ENCODE measurements around the gene DAPP1. TPM values are rescaled to one million over a fixed set of nuclear protein-coding genes. Genes with fewer than 3 reads are reported as not detected.

DAPP1 gene
- total and polyA plus RNA-seq, 8 donors = 1.5 to 11.9 (median 3.2) TPM

DNA sequence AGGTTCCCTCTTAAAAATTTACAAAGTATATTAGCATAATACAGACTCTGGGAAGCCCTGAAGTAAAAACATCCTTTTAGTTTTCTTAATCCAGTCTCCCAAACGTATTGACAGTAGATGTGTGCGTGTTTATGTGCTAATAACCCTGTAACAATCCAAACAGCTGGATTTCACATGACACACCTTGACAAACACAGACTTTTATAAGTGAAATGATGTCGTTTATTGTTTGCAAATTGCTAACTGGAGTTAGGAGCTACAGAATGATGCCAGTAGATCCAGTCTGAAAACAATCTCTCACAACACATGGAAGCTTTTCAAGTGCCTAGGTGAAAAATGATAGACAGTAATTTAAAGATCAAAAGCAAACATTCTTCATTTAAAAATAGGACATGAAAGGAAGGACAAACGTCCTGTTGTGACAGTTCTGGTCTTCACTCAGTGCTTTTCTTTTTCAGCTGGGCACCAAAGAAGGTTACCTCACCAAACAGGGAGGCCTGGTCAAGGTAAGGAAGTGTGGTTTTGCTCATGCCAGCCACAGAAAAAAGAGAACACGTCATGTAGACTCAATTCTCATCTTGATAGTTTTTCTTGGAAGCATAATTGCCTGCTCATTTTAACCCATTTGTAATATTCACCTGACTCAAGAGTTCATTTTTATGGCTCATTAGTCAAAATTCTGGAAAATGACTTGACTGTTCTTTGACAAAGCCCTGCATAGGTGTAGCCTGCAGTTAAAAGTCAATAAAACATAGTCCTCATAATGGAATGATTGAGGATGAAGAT, 44.7 kb downstream of the DAPP1 start:
- ATAC-seq = no peak

DNA sequence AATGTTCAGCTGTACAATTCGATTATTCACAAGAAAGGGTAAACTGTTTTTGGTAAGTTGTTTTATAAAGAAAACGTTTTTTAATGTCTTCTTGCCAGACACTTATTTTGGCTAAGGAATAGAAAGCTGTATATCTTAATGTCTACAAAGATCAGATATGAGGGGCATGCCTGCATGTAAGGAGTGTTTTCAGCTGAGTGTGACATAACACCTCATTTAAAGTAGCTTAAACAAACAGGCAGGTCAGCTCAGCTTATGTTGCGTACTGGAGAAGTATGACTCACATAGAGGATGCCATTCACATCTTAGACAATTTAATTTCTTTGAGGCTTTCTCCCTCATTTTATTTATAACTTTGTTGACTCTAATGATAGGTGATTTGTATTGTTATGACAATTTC, 47.2 kb downstream of the DAPP1 start:
- Histone ChIP-seq H3K4me1 (peaks cover 0 to 12% of the 10 kb centered on the region in 2 donors), H3K27ac (no peak overlapping the region), H3K9me3 (no peaks in the 10 kb centered on the region), H3K4me3 (no peak overlapping the region), H3K36me3 (peaks cover 0 to 13% of the 10 kb centered on the region in 2 donors), H3K27me3 (no peaks in the 10 kb centered on the region)
- peak in 2 of 4 donors; percentile 47 to 65 for DNase-seq
- intact Hi-C loops (cut with DNase I) = no loop called here
- TF ChIP-seq, protein P1, sequence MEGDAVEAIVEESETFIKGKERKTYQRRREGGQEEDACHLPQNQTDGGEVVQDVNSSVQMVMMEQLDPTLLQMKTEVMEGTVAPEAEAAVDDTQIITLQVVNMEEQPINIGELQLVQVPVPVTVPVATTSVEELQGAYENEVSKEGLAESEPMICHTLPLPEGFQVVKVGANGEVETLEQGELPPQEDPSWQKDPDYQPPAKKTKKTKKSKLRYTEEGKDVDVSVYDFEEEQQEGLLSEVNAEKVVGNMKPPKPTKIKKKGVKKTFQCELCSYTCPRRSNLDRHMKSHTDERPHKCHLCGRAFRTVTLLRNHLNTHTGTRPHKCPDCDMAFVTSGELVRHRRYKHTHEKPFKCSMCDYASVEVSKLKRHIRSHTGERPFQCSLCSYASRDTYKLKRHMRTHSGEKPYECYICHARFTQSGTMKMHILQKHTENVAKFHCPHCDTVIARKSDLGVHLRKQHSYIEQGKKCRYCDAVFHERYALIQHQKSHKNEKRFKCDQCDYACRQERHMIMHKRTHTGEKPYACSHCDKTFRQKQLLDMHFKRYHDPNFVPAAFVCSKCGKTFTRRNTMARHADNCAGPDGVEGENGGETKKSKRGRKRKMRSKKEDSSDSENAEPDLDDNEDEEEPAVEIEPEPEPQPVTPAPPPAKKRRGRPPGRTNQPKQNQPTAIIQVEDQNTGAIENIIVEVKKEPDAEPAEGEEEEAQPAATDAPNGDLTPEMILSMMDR (IDR thresholded peaks at IDR 0.05) = no peak
- ATAC-seq = peak; percentile 50

More for the DNA sequence above, 44.7 kb downstream of the DAPP1 start:
- no peak for DNase-seq
- H3K36me3 ChIP-seq = peaks cover 0 to 3% of the 10 kb centered on the region in 2 donors
- no peak overlapping the region for H3K4me3 ChIP-seq
- intact Hi-C loops (cut with DNase I) = no loop called here
- no peaks in the 10 kb centered on the region for H3K27me3 ChIP-seq
- H3K27ac ChIP-seq = peak overlapping the region in 1 of 2 donors; percentile 49
- TF ChIP-seq, protein P1 (IDR thresholded peaks at IDR 0.05) = no peak
- no peaks in the 10 kb centered on the region for H3K9me3 ChIP-seq
- peaks cover 0 to 30% of the 10 kb centered on the region in 2 donors for H3K4me1 ChIP-seq

DNA sequence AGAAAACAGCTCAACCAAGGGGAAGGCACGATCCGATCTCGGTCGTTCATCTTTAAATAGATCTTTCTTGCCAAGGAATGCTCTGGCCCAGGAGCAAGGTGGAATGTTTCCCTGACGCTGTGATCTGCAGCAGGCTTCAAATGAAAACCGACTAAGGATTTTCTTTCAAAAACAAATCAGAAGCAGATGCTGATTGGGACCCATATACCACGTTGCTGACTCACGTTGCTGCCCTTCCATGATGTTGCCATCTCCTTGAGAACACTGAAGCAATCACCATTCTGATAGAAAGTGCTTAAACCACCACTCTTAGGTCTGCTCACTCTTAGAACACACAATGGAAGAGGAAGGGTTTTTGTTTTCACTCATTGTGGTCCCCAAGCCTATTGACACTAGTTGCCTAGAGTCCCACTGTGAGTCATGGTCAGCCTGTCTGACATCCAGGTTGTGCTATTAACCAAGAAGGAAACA, 51.5 kb downstream of the DAPP1 start:
- H3K4me1 ChIP-seq = no peaks in the 10 kb centered on the region
- no peak overlapping the region for H3K27ac ChIP-seq
- no peak overlapping the region for H3K4me3 ChIP-seq
- no peaks in the 10 kb centered on the region for H3K27me3 ChIP-seq
- intact Hi-C loops (cut with DNase I) = no loop called here
- H3K9me3 ChIP-seq = no peaks in the 10 kb centered on the region
- H3K36me3 ChIP-seq = peaks cover 0 to 16% of the 10 kb centered on the region in 2 donors
- DNase-seq (no peak), ATAC-seq (no peak)
- TF ChIP-seq, protein P1 (IDR thresholded peaks at IDR 0.05) = no peak

DNA sequence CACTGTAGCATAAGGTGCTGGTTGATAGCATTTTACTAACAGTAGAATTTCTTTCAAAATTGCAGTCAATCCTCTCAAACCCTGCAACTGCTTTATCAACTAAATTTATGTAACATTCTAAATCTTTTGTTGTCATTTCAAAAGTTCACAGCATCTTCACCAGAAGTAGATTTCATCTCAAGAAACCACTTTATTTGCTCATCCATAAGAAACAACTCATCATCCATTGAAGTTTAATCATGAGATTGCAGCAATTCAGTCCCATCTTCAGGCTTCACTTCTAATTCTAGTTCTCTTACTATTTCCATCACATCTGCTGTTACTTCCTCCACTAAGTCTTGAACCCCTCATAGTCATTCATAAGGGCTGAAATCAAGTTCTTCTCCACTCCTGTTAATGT, 55.9 kb downstream of the DAPP1 start:
- Histone ChIP-seq H3K9me3 (no peaks in the 10 kb centered on the region), H3K36me3 (peaks cover 0 to 22% of the 10 kb centered on the region in 2 donors), H3K27me3 (no peaks in the 10 kb centered on the region), H3K4me1 (no peaks in the 10 kb centered on the region), H3K4me3 (no peak overlapping the region), H3K27ac (no peak overlapping the region)
- DNase-seq (no peak), ATAC-seq (no peak)
- TF ChIP-seq, protein P1 (IDR thresholded peaks at IDR 0.05) = no peak
- intact Hi-C loops (cut with DNase I) = no loop called here

DNA sequence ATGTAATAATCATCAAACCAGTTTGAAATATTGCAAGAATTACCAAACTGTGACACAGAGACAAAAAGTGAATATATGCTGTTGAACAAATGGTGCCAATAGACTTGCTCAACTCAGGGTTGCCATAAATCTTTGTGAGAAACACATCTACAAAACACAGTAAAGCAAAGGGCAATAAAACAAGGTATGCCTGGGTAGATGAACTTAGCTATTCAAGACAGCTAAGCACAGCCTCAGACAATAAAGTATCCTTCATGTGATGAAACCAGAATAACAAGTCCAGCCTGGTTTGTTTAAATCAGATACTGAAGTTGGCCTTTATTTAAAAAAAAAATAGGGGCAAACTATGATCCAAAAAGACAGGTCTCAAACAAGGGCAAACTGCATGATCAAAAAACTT, 58.4 kb downstream of the DAPP1 start:
- Histone ChIP-seq H3K27me3 (no peaks in the 10 kb centered on the region), H3K9me3 (no peaks in the 10 kb centered on the region), H3K36me3 (peaks cover 0 to 34% of the 10 kb centered on the region in 2 donors), H3K4me3 (no peak overlapping the region), H3K4me1 (no peaks in the 10 kb centered on the region), H3K27ac (no peak overlapping the region)
- TF ChIP-seq, protein P1 (IDR thresholded peaks at IDR 0.05) = no peak
- ATAC-seq (no peak), DNase-seq (no peak)
- intact Hi-C loops (cut with DNase I) = no loop called here

All from left lung (tissue), 10 donors.